HG03469 (cell line): ENCODE data around the gene LRRC73.

Experiments
- ATAC-seq: cut with Tn5 transposase; IDR thresholded peaks from one replicate; pipeline ENCODE4 v1.9.1; 2021; ENCODE audit warnings: mild to moderate bottlenecking, moderate library complexity, moderate number of reproducible peaks; ENCODE audit not compliant: unreplicated experiment

Gene LRRC73

DNA sequence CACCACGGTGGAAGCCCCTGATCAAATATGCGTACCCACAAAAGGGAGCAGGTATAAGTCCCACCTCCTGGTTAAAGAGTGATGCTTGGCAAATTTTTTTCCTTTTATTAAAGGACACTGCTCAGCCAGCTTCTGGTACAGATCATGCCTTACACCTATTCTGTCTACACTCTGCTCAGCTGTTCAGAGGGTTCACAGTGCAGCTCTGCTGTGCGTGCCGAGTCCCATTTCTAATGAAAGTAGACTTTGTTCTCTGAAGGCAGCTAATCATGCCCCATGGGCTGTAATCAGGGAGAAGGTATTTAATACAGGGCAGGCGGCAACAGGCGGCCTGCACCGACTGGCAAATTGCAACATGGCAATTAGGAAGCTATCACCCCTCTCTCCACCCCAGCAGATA, 16.3 kb downstream of the LRRC73 start:
- no peak for ATAC-seq

DNA sequence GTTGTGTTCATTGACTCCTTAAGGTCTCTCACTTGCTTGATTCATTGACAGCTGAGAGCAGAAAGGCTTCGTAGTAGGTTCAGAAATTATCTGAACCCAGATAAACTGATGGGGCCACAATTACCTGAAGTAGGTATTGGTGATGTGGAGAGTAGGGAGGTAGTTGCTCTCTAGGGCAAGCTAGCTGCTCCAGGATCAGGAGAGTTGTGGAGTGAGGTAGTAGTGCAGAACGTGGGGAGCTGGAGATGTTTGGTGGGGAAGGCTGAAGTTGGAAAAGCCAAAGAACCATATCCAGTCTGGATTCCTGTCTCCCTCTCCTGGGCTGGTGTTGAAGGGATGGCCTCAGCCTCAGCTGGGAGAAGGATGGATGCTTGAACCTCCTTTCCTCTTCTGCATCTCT, 16.9 kb downstream of the LRRC73 start:
- ATAC-seq: no peak

DNA sequence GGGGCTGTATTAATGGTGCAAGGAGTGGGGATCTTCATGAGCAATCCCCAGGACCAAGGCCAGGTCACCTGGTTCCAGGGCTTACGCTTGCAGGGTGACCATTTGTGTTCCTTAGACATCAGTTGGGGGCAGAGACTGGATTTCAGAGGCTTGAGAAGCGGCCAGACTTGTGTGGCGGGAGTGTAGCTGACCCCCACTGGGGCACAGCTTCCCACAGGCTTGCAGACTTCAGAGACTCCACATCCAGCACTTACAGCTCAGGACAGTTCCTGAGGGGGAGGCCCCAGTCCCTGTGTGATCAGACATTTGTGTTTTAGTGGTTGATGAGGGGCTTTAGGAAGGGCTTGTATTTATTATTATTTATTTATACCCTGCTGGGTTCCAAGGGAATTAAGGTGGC, 17.5 kb downstream of the LRRC73 start:
- no peak for ATAC-seq

DNA sequence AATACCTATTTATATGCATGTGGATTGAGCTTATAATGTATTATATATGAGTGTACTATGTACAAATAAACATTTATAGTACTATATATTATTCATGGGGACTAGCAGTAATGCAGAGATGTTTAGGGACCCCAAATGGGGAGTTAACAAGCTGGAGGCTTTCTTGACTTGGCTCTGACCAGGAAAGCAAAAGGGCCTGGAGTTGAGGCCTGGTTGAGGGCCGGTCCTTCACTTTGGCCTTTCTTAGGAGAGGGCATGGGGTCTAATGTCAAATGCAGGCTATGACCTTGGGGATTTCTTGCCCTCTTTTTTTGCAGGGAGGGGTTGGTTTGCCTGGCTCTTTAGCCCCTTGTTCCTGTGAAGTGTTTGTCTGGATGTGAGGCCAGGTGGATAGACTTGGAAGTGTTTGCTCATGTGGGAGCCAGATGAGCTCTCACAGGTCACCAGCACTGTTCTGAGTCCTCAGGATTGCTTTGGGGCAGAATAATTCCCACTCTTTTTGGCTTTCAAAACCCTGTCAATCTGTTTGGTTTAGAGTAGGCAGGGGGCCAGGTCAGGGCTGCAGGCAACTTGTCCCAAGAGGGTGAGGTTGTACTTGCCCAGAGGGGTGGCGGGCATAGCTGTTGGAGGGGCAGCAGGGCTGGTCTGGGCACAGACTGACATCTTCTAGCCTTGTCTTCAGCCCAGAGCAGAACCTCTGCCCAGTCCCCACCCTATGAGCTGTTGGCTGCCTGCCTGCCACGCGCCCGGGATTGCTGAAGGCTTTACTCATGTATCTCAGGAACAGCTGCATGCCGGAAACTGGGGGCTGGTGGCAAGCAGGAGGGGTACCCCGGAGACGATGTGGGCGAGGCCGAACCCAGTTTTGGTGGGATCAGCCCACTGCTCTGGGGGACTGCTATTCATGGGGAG, 18.1 kb downstream of the LRRC73 start:
- no peak for ATAC-seq

DNA sequence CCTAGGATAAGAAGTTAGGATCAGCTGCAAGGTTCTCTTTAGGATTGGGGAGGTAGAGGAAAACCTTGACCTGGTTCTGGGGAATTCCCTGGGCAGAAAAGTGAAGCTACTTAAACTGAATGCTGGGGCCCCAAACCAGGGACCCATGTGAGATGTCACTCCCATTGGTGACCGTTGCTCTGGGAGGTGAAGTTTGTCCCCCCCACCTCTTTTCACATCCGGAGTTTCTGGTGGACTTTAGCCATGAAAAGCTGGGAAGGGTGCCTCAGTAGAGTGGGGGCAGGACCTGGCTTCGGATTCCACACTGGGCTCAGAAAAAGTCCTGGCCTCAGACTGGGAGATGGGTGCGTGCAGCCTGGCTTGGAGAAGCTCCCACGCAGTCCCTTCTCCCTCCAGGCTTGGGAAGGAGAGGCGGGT, 19.6 kb downstream of the LRRC73 start:
- ATAC-seq: no peak

GRCh38 chr6:43489277-43490072, 20.7 kb downstream of the LRRC73 start:
- no peak for ATAC-seq

GRCh38 chr6:43488667-43489276, 21.4 kb downstream of the LRRC73 start:
- ATAC-seq: no peak

GRCh38 chr6:43481591-43482236, 28.4 kb downstream of the LRRC73 start:
- ATAC-seq: no peak

DNA sequence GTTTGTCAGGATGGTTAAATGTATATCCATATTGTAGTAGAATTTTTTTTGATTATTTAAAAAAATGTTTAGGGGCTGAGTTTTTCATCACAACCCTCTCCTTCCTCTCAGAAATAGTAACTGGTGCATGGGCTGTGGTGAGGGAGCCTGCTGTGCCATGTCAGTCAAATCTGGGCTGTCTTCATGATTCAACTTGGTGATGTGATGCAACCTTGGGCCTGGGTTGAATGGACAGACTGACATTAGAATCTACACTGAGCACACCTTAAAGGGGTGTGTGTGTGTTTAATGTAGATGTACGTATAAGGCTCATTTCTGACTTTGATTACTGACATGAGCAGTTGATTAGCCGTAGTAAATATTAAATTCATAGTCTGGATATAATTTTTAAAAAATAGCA, 29.1 kb downstream of the LRRC73 start:
- ATAC-seq: no peak

GRCh38 chr6:43478008-43478372, 32.2 kb downstream of the LRRC73 start:
- no peak for ATAC-seq

GRCh38 chr6:43477235-43478007, 32.7 kb downstream of the LRRC73 start, which contains the start of gene TJAP1:
TJAP1 (plus strand) TSS chr6:43477570; CDS start chr6:43499002, 21,432 bp downstream.
- peak; percentile 69 for ATAC-seq

DNA sequence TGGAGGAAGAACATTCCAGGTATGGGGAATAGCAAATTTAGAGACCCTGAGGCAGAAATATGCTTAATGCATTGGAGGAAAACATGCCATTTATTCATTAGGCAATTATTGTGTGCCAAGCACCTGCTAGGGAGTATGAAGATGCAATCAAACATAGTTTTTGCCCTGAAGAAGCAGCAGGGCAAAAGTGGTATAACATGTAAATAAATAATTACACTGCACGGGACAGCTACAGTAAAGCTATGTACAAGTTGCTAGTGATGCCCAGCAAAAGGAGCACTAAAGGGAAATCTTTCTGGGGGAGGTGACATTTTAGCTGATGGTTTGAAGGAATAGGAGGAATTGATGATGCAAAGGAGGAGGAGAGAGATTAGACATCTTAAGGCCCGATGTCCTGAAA, 33.4 kb downstream of the LRRC73 start:
- no peak for ATAC-seq

DNA sequence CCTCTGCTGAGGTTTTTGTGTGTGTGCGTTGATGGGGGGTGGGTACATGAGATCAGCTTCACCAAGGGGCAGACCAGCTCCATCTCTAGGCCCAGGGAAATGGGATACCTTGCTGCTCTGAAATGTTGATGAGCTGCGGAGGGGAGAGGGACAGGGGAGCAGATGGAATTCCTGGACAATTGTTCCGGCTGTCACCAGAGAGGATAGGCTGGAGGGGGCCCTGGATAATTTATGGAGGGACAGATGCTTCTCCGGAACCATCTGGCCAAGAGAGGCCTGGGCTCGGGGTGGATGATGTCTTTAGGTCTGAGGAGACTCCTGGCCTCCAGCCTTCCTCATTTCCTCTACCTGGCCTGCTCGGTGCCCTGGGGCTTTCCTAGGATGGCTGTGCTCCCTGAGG, 34.6 kb downstream of the LRRC73 start:
- no peak for ATAC-seq

- ATAC-seq: no peak
Measured at GRCh38 chr6:43472515-43472914, 37.6 kb downstream of the LRRC73 start.

GRCh38 chr6:43471399-43471798, 38.7 kb downstream of the LRRC73 start:
- ATAC-seq: no peak

- ATAC-seq: no peak
Measured at GRCh38 chr6:43469947-43470346, 40.2 kb downstream of the LRRC73 start.

DNA sequence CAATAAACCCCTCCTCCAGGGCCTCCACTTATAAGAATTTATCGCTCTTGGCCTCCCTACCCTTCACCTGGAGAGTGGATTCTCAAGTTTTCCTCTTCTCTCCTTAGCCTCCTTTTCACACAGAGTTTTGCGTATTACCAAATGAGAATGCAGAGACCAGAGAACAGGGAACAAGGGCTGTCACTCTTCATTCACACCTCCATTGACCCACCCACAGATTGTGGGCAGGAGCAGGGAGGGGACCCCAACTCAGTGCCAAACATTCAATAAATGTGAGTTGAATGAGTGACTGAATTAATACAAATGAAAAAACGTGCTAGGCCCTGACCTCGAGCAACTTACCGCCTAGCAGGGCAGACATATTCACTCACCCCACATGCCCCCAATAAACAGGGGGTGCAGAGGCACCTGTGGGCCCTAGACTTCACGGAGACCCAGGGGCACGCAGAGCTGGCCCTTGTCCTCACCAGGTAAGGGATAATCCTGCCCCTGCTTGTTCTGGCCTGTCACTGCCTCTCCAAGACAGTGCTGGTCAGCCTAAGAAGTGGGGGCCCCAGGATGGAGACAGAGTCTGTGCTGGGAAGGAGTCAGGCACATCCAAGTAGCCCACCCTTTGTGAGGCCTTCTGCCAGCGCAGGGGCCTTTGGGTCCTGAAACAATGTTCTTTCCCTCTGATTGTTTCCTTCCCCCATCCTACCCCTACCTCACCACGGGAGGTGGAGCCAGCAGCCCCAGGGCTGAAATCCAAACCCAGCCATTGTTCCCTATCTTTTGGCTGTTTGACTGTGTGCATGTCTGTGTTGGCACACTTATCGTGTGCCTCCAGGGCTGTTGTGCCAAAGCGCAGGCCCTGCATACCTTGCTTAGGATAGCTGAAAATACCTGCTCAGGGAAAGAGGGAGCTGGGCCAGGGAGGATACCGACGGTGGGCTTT, 41.1 kb downstream of the LRRC73 start:
- ATAC-seq: no peak

DNA sequence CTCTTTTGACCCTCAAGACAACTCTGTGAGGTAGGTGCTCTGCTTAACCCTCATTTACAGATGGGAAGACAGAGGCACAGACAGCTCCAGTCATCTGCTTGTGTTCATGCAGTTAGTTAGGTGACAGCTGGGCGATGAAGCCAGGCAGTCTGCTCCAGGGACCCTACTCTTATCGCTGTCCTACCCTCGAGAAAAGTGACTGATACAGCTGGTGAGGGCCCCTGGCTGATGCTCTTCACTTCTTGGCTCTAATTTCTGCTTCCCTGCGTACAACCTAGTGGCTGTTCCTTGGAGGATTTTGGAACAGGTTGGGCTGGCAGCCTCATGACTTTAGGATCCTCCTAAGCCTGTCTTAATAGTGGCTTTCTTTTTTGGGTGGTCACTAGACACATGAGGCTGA, 41.9 kb downstream of the LRRC73 start:
- ATAC-seq: no peak

- no peak for ATAC-seq
Measured at GRCh38 chr6:43467752-43468151, 42.4 kb downstream of the LRRC73 start.
